GM18508 (cell line): ENCODE data around the gene BNIP3.

ENCODE experiments used
- ATAC-seq: cut with Tn5 transposase; IDR thresholded peaks from one replicate; pipeline ENCODE4 v1.9.1; 2021; ENCODE audit warnings: moderate number of reproducible peaks; ENCODE audit not compliant: insufficient read depth, unreplicated experiment

Gene BNIP3

DNA sequence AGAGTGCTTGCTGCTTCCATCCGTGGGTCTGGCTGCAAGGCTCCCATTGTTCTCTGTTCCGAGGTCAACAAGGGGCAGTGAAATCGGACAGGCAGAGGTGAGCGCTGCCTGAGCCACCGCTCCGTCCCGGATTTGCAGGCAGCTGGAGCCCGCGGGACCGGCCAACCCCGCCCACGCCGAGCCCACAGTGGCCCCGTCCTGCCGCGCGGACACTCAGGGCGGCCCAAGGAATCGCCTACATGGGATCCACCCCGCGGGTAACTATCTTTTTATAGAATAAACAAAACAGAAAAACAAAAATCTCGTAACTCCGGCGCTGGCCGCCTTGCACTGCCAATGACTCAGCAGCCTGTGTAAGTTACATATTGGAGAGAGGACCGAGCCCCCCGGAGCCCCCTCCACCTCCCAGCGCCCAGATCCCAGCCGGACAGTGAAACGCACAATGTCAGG is 1.9 kb downstream of the BNIP3 start:
- ATAC-seq: no peak

DNA sequence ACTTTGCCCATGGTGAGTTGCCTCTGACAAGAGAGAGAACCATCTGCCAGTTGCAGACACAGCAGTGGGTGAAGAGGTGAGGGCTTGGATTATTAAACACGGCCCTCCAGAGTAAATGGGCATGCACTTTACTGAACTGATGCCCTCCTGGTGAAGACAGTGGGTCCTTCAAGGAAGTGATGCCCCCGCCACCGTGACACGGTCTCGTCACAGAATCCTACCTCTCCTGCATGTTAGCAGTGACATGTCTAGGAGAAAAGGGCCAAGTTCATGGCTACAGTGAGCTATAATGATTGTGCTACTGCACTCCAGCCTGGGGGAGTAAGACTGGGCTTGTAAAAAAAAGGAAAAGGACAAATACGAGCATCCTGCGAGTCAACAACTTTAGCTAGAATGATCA is 2.4 kb downstream of the BNIP3 start:
- ATAC-seq: no peak

GRCh38 chr10:131978851-131979250 is 2.9 kb downstream of the BNIP3 start:
- ATAC-seq: no peak

DNA sequence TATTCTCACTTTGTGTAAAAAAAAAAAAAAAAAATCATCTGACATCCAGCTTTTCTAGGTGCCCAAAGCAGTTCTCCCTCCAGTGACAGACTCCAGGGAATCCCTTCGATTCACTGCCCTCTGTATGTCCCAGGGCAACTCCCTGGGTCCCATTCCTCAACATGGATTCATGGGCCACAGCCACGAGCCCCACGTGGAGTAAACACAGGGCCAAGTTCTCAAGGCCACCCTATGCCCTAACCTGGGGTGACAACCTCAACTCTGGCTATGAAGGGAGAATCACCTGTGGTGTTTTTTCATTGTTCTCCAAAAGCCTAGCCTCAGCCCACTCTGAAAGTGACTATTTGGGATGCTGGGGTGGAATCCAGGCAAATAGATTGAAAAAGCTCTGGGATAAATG is 3.4 kb downstream of the BNIP3 start:
- no peak for ATAC-seq

DNA sequence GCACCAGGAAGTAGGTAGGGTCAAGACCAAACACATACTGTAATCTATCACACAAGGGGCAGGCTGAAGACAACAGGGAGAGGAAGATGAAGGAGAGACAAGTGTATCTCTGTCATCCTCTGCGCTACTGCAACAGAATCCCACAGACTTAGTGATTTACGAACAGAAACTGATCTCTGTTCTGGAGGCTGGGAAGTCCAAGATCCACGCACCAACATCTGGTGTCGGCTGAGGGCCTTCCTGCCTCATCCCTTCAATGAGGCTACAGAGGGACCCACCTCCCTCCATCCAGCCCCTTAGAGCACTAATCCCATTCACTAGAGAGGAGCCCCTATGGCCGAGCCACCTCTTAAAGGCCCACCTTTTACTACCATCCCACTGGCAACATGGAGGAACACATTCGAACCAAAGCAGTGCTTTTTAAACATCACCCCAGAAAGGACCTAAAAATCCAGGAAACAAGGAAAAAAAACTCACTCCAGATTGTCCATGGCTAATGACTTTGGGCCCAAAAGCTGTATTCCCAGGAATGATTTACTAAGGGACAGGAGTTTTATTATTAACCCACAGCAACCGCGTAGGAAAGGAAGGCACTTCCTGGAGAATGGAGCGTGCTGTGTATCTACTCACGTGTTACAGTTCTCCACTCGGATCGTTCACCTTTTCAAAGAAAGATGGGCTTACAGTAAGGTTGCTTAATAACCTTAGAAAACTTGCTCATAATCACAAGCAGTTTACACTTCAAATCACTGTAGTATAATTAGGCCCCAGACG is 4.2 kb downstream of the BNIP3 start:
- no peak for ATAC-seq

- no peak for ATAC-seq
Observed at GRCh38 chr10:131975796-131976195, 5.9 kb downstream of the BNIP3 start.

DNA sequence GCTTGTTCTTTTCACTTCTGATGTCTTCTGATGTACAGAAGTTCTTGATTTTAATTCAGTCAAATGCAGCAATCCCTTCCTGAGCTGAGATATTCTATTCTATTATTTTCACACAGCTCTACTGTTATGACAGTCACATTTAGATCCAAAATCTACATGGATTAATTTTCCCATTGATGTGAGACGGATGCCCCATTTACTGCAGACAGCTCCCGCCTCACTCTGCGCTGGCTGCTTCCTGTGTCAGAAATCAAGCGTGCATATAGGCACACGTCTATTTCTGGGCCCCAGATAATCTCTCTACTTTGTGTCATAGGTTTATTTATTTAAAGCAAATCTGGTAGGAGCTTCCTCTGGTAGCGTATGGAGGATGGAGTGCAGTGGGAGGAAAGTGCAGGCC is 6.7 kb downstream of the BNIP3 start:
- no peak for ATAC-seq

DNA sequence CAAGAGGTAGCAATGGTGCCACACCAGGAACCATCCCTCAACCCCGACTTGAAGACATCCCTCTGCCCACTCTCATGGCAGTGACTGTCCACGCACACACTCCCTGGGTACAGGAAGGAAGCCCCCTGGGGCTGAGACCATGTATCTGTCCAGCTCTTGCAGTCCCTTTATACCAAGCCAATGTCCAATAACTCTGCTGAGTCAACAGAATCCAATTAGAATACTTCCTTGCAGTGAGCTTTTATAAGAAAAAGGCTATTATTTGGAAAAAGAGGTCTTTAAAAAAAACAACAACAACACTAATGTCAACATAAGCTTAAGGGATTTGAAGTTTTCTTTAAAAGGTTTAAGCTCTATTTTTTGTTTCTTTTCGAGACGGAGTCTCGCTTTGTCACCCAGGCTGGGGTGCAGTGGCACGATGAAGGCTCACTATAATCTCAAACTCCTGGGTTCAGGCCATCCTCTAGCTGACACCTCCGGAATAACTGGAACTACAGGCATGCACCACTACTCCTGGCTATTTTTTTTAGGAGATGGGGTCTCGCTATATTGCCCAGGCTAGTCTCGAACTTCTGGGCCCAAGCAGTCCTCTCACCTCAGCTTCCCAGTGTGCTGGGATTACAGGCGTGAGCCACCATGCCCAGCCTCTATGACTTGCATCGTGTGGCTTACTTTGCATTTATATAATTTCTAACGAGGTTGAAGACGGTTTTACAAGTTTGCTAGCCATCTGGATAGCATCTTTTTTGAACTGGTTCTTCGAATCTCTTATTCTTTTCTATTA is 7.5 kb downstream of the BNIP3 start:
- ATAC-seq: no peak

DNA sequence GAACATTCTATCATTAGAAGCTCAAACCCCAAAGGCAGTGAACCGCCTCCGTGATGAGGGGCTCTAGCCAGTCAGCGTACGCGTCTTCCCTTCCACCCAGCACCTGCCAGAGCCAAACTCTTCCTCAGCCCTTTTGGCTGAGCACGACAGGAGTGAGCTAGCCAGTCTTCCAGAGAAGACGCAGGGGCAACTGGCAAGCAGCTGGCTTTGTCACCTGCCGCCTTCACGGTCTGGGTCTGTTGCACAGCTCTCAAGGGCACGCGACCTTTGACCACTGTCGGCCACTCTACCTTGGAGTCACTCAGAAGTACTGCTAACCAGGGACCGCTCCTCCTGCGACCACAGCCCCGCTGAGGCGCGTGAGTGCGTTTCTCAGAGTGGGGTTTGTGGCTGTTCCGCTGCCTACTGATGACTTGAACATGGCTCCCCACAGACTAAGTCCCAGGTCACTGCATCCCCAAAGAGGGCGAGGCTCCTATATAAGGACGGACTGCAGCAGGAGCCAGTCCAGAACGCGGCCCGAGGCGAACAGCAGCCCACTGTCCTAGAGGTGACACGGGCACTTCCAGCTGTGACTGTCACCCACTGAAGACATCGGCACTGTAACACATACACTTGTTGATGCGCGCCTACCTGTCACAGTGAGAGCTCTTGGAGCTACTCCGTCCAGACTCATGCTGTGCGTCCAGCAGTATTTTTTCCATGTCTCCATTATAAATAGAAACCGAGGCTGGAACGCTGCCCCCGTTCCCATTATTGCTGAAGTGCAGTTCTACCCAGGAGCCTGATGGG is 8.4 kb downstream of the BNIP3 start:
- no peak for ATAC-seq

GRCh38 chr10:131972474-131973071 is 9.2 kb downstream of the BNIP3 start:
- no peak for ATAC-seq

GRCh38 chr10:131971591-131971990 is 10.1 kb downstream of the BNIP3 start:
- no peak for ATAC-seq

DNA sequence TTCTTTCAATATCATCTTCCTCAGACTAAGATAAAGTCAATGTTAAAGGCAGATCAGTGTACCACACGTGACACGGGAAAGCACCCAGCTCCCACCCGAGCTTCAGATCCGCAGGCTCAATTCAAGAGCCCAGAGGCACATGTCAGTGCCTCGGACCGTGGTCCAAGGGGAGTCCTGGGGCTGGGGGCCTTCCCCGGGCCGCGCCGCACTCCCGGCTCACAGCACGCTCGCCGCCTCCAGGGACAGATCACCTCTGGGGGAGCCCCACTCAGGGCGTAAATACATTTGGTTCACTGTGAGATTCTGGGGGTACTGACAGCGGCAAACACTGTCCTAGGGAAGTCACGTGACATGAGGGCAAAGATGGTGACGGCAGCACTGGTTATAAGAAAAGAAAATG is 10.8 kb downstream of the BNIP3 start:
- ATAC-seq: no peak

GRCh38 chr10:131968949-131969348 is 12.8 kb downstream of the BNIP3 start:
- no peak for ATAC-seq

DNA sequence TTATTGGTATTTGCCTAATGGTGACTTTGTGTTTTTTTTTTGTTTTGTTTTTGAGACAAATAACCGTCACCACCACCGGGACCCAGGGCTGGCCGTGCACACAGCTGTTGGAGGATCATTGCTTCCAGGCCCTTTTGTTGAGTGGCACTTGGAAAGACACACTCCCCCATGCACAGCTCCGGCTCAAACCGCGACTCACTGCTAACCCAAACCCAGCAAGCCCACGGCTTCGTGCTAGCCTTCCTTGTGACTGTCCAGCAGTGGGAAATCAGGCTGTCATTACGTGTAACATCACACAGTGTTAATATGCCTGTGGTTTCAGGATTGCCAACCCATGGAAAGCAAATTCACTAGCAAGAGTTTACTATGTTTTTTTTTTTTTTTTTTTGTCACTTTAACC is 17.4 kb downstream of the BNIP3 start:
- ATAC-seq: no peak

- no peak for ATAC-seq
Observed at GRCh38 chr10:131963811-131964210, 17.9 kb downstream of the BNIP3 start.

GRCh38 chr10:131963350-131963749 is 18.4 kb downstream of the BNIP3 start:
- ATAC-seq: no peak

DNA sequence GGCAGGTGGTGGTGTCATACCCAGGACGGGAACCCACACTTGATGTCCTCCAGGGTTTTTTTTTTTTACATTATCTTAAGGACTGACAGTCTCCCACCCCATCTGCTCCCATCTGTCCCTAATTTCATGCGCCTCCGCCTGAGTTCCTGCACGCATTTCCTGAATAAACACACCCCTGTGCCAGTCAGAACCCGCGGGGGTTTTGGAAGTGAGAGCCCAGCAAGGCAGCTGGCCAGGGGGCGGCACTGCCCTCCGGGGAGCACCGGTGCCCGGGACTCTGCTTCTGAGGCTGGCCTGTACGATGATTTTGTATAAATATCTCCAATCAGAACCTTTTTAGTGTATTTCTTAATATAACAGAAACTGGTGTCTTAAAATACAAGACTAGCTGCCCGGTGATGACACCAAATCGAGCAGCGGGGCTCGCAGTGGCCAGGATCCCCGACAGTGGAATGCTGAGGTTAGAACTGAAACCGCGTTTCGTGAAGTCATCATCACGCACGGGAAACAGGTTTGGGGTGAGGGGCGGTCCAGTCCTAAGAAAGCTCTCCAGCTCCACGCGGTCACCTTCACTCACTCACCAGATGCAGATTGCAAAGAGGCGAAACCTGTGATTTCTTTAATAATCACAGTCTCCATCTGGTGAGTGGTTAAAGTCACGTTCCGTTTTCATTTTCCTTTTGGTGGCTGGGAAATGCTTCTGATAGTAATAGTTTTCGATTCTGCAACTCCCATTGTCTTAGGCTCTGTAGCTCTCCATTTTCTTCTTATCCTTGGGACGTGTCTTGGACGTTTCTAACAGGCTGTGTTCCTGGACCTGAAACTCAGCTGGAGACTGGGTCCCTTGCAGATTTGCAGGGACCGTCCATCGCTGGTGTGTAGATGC is 19.7 kb downstream of the BNIP3 start:
- ATAC-seq: no peak

- no peak for ATAC-seq
Observed at GRCh38 chr10:131961047-131961776, 20.5 kb downstream of the BNIP3 start.

- no peak for ATAC-seq
Observed at GRCh38 chr10:131960631-131961046, 21.1 kb downstream of the BNIP3 start.
